HG02759 (cell line): ENCODE data around the gene BMP2K.

Experiments used
- ATAC-seq: cut with Tn5 transposase; IDR thresholded peaks from one replicate; pipeline ENCODE4 v1.9.1; 2021; ENCODE audit warnings: mild to moderate bottlenecking, moderate library complexity; ENCODE audit not compliant: unreplicated experiment

Gene BMP2K

GRCh38 chr4:78763763-78764387, 12.3 kb upstream of the BMP2K start:
- no peak for ATAC-seq

GRCh38 chr4:78764498-78764961, 11.6 kb upstream of the BMP2K start:
- ATAC-seq = no peak

GRCh38 chr4:78765432-78766006, 10.6 kb upstream of the BMP2K start:
- ATAC-seq = no peak

- no peak for ATAC-seq
Measured at GRCh38 chr4:78766026-78766425, 10.1 kb upstream of the BMP2K start.

GRCh38 chr4:78766650-78767049, 9.5 kb upstream of the BMP2K start:
- peak; percentile 85 for ATAC-seq

- ATAC-seq = peak; percentile 69
Measured at GRCh38 chr4:78767350-78767749, 8.8 kb upstream of the BMP2K start.

- ATAC-seq = no peak
Measured at GRCh38 chr4:78768452-78769180, 7.5 kb upstream of the BMP2K start.

- no peak for ATAC-seq
Measured at GRCh38 chr4:78770091-78770642, 6.0 kb upstream of the BMP2K start.

GRCh38 chr4:78772526-78773091, 3.5 kb upstream of the BMP2K start:
- no peak for ATAC-seq

- no peak for ATAC-seq
Measured at GRCh38 chr4:78774417-78774816, 1.7 kb upstream of the BMP2K start.

- peak; percentile 66 for ATAC-seq
Measured at GRCh38 chr4:78775303-78776078, 659 bp upstream of the BMP2K start.

GRCh38 chr4:78776729-78777575, 802 bp downstream of the BMP2K start:
- ATAC-seq = peak; percentile 25

- ATAC-seq = no peak
Measured at GRCh38 chr4:78777576-78777940, 1.4 kb downstream of the BMP2K start.

- ATAC-seq = no peak
Measured at GRCh38 chr4:78778530-78778929, 2.4 kb downstream of the BMP2K start.

- no peak for ATAC-seq
Measured at GRCh38 chr4:78779280-78779679, 3.1 kb downstream of the BMP2K start.

- no peak for ATAC-seq
Measured at GRCh38 chr4:78780093-78780492, 3.9 kb downstream of the BMP2K start.

GRCh38 chr4:78781139-78781538, 5.0 kb downstream of the BMP2K start:
- ATAC-seq = no peak

GRCh38 chr4:78781924-78782323, 5.8 kb downstream of the BMP2K start:
- no peak for ATAC-seq

- ATAC-seq = no peak
Measured at GRCh38 chr4:78784236-78784865, 8.2 kb downstream of the BMP2K start.
